ENCODE measurements around the gene BCDIN3D. TPM values are rescaled to one million over a fixed set of nuclear protein-coding genes. Genes with fewer than 3 reads are reported as not detected.

Gene BCDIN3D
- total and polyA plus RNA-seq, 9 of the 15 experiments (the other 6 are each of a cell fraction or from before 2014, with no cell fraction given) = 3.7 to 6.9 (median 5.6) TPM

DNA sequence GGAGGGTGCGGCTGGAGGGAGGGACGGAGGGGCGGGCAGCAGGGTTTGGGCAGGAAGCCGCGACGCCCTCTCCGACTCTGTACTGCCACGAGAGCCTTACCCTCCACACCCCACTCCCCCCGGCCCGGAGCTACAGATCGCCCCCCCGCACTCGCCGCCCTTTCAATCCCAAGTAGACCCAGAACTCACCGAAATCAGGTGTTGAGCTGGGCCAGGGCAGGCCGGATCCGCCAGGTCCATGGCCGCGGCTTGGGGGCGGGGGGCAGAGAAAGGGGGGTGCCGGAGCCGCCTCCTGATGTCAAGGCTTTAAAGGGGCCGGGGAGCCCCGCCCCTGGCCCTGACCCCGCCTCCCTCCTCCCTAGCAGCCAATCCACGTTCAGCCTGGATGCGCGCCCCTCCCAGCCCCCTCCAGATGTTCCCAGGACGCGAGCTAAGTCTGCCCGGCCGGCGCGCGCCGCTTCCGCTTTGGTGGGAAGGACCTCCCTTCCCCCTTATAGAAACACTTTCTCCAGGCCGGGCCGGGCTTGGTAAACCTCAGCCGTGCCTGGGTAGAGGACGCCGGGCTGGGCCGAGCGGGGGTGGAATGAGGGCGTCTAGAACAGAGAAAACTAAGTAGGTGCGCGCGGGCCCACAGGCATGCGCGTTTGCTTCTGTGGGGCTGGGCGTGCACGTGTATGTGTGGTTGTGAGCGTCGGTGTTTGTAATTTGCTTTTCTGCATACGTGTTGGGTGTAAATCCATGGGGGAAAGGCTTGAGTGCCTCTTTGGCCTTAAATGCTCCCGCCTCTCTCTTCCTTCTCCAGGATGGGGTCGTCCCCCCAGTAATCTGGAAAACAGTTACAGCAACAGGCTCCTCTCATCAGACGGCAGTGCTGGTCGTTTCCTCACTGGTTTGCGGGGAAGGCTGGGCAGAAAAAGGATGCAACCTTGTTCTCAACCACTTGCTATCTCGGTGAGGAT lies 14.5 kb downstream of the BCDIN3D start, which contains the start of gene NCKAP5L (continued):
- TF ChIP-seq, protein P1, sequence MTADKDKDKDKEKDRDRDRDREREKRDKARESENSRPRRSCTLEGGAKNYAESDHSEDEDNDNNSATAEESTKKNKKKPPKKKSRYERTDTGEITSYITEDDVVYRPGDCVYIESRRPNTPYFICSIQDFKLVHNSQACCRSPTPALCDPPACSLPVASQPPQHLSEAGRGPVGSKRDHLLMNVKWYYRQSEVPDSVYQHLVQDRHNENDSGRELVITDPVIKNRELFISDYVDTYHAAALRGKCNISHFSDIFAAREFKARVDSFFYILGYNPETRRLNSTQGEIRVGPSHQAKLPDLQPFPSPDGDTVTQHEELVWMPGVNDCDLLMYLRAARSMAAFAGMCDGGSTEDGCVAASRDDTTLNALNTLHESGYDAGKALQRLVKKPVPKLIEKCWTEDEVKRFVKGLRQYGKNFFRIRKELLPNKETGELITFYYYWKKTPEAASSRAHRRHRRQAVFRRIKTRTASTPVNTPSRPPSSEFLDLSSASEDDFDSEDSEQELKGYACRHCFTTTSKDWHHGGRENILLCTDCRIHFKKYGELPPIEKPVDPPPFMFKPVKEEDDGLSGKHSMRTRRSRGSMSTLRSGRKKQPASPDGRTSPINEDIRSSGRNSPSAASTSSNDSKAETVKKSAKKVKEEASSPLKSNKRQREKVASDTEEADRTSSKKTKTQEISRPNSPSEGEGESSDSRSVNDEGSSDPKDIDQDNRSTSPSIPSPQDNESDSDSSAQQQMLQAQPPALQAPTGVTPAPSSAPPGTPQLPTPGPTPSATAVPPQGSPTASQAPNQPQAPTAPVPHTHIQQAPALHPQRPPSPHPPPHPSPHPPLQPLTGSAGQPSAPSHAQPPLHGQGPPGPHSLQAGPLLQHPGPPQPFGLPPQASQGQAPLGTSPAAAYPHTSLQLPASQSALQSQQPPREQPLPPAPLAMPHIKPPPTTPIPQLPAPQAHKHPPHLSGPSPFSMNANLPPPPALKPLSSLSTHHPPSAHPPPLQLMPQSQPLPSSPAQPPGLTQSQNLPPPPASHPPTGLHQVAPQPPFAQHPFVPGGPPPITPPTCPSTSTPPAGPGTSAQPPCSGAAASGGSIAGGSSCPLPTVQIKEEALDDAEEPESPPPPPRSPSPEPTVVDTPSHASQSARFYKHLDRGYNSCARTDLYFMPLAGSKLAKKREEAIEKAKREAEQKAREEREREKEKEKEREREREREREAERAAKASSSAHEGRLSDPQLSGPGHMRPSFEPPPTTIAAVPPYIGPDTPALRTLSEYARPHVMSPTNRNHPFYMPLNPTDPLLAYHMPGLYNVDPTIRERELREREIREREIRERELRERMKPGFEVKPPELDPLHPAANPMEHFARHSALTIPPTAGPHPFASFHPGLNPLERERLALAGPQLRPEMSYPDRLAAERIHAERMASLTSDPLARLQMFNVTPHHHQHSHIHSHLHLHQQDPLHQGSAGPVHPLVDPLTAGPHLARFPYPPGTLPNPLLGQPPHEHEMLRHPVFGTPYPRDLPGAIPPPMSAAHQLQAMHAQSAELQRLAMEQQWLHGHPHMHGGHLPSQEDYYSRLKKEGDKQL (CRISPR knock-in tag; IDR thresholded peaks at IDR 0.05; ENCODE audit: borderline replicate concordance) = peak; percentile 95
- TF ChIP-seq, protein P2, sequence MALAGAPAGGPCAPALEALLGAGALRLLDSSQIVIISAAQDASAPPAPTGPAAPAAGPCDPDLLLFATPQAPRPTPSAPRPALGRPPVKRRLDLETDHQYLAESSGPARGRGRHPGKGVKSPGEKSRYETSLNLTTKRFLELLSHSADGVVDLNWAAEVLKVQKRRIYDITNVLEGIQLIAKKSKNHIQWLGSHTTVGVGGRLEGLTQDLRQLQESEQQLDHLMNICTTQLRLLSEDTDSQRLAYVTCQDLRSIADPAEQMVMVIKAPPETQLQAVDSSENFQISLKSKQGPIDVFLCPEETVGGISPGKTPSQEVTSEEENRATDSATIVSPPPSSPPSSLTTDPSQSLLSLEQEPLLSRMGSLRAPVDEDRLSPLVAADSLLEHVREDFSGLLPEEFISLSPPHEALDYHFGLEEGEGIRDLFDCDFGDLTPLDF (CRISPR knock-in tag; IDR thresholded peaks at IDR 0.05) = peak; percentile 81
- TF ChIP-seq ZNF785 (CRISPR knock-in tag; IDR thresholded peaks at IDR 0.05) (no peak), RBM15 (IDR thresholded peaks at IDR 0.05; ENCODE audit: insufficient read depth, low read length) (no peak), HDAC3 (IDR thresholded peaks at IDR 0.05; ENCODE audit: borderline replicate concordance, partially characterized antibody) (no peak), U2AF1 (optimal IDR thresholded peaks at IDR 0.05; ENCODE audit: low read depth, low read length) (no peak), BHLHE40 (IDR thresholded peaks at IDR 0.05; ENCODE audit: low read length) (peak; percentile 85), NFIC (IDR thresholded peaks at IDR 0.05) (no peak)
- TF ChIP-seq, protein P3, sequence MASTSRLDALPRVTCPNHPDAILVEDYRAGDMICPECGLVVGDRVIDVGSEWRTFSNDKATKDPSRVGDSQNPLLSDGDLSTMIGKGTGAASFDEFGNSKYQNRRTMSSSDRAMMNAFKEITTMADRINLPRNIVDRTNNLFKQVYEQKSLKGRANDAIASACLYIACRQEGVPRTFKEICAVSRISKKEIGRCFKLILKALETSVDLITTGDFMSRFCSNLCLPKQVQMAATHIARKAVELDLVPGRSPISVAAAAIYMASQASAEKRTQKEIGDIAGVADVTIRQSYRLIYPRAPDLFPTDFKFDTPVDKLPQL (IDR thresholded peaks at IDR 0.05; ENCODE audit: extremely low read depth, insufficient read length) = no peak
- TF ChIP-seq, protein P4, sequence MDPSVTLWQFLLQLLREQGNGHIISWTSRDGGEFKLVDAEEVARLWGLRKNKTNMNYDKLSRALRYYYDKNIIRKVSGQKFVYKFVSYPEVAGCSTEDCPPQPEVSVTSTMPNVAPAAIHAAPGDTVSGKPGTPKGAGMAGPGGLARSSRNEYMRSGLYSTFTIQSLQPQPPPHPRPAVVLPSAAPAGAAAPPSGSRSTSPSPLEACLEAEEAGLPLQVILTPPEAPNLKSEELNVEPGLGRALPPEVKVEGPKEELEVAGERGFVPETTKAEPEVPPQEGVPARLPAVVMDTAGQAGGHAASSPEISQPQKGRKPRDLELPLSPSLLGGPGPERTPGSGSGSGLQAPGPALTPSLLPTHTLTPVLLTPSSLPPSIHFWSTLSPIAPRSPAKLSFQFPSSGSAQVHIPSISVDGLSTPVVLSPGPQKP (CRISPR knock-in tag; IDR thresholded peaks at IDR 0.05) = no peak
- TF ChIP-seq, protein P5, sequence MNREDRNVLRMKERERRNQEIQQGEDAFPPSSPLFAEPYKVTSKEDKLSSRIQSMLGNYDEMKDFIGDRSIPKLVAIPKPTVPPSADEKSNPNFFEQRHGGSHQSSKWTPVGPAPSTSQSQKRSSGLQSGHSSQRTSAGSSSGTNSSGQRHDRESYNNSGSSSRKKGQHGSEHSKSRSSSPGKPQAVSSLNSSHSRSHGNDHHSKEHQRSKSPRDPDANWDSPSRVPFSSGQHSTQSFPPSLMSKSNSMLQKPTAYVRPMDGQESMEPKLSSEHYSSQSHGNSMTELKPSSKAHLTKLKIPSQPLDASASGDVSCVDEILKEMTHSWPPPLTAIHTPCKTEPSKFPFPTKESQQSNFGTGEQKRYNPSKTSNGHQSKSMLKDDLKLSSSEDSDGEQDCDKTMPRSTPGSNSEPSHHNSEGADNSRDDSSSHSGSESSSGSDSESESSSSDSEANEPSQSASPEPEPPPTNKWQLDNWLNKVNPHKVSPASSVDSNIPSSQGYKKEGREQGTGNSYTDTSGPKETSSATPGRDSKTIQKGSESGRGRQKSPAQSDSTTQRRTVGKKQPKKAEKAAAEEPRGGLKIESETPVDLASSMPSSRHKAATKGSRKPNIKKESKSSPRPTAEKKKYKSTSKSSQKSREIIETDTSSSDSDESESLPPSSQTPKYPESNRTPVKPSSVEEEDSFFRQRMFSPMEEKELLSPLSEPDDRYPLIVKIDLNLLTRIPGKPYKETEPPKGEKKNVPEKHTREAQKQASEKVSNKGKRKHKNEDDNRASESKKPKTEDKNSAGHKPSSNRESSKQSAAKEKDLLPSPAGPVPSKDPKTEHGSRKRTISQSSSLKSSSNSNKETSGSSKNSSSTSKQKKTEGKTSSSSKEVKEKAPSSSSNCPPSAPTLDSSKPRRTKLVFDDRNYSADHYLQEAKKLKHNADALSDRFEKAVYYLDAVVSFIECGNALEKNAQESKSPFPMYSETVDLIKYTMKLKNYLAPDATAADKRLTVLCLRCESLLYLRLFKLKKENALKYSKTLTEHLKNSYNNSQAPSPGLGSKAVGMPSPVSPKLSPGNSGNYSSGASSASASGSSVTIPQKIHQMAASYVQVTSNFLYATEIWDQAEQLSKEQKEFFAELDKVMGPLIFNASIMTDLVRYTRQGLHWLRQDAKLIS (CRISPR knock-in tag; IDR thresholded peaks at IDR 0.05) = 0 out of 2 replicates have a peak, but pooled peaks have one; percentile 47
